ENCODE measurements around the gene RWDD3.

GRCh38 chr1:95226781-95227660 lies 7.0 kb upstream of the RWDD3 start:
- TF ChIP-seq ZNF169 (tag by site-specific recombination; IDR thresholded peaks at IDR 0.05) (no peak), ZNF350 (tag by site-specific recombination; IDR thresholded peaks at IDR 0.05) (no peak), ZNF785 (tag by site-specific recombination; IDR thresholded peaks at IDR 0.05) (no peak), ZNF114 (tag by site-specific recombination; IDR thresholded peaks at IDR 0.05) (no peak), ZNF121 (tag by site-specific recombination; IDR thresholded peaks at IDR 0.05) (no peak), OSR2 (tag by site-specific recombination; IDR thresholded peaks at IDR 0.05) (no peak)
- TF ChIP-seq, protein P1, sequence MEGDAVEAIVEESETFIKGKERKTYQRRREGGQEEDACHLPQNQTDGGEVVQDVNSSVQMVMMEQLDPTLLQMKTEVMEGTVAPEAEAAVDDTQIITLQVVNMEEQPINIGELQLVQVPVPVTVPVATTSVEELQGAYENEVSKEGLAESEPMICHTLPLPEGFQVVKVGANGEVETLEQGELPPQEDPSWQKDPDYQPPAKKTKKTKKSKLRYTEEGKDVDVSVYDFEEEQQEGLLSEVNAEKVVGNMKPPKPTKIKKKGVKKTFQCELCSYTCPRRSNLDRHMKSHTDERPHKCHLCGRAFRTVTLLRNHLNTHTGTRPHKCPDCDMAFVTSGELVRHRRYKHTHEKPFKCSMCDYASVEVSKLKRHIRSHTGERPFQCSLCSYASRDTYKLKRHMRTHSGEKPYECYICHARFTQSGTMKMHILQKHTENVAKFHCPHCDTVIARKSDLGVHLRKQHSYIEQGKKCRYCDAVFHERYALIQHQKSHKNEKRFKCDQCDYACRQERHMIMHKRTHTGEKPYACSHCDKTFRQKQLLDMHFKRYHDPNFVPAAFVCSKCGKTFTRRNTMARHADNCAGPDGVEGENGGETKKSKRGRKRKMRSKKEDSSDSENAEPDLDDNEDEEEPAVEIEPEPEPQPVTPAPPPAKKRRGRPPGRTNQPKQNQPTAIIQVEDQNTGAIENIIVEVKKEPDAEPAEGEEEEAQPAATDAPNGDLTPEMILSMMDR (tag by site-specific recombination; IDR thresholded peaks at IDR 0.05) = no peak
